Prostate gland (tissue), 2 donors: ENCODE measurements around the gene TVP23C.

ENCODE experiments used
- POLR2A ChIP-seq: fragments of 450-650 bp; IDR thresholded peaks from one replicate; pipeline ENCODE4 v1.6.1; 2016; ENCODE audit warnings: antibody characterized with exemption, mild to moderate bottlenecking
- POLR2AphosphoS5 ChIP-seq: sonication (generic); formaldehyde crosslinking; IDR thresholded peaks from one replicate; pipeline ENCODE4 v1.6.1; 2017; ENCODE audit warnings: antibody characterized with exemption
- TF ChIP-seq, protein P1 (sequence below), 4 experiments: fragments of 200-600 bp in 2 of 4; fragments of 450-650 bp in 2 of 4; sonication (generic) in 2 of 4; IDR thresholded peaks; 1 replicate in 3 of 4; 2 replicates in 1 of 4; pipeline ENCODE4 v1.5.1; 2016 to 2019; ENCODE audit warnings: antibody characterized with exemption in 4 of 4, mild to moderate bottlenecking in 2 of 4, moderate library complexity in 2 of 4

DNA sequence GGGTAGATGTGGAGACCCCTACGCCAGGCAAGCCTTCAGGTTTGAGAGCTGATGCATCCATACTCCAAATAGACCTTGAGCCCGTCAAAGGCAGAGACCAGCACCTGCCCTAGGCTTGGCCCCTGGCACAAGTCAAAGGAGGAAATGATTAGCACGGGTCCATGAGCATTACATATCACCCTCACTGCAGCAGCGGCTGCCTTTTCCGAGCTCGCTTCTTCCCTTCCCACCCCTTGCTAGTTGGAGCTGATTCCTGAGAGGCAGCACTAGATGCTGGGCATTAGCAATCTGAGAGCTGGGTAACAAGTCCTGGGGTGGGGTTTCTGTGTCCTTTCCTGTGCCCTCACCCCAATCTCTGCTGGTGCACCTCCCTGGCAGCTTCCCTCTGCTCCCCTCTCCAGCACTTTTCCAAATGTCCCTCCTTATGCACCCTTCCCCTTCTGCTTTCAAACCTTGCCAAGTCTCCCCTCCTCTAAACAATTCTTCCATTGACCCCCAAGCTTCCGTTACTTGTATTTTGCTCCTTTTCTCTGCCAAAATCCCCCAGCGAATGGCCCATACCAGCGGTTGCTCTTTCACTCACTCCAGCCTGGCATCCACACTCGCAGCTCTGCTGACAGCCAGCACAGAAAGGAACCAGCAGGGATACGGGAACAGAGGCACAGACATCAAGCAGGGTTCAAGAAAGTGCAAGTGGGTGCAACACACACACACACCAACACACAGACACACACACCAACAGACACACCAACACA lies 98.9 kb downstream of the TVP23C start:
- TF ChIP-seq, protein P1, sequence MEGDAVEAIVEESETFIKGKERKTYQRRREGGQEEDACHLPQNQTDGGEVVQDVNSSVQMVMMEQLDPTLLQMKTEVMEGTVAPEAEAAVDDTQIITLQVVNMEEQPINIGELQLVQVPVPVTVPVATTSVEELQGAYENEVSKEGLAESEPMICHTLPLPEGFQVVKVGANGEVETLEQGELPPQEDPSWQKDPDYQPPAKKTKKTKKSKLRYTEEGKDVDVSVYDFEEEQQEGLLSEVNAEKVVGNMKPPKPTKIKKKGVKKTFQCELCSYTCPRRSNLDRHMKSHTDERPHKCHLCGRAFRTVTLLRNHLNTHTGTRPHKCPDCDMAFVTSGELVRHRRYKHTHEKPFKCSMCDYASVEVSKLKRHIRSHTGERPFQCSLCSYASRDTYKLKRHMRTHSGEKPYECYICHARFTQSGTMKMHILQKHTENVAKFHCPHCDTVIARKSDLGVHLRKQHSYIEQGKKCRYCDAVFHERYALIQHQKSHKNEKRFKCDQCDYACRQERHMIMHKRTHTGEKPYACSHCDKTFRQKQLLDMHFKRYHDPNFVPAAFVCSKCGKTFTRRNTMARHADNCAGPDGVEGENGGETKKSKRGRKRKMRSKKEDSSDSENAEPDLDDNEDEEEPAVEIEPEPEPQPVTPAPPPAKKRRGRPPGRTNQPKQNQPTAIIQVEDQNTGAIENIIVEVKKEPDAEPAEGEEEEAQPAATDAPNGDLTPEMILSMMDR (IDR thresholded peaks at IDR 0.05), result no peak
- TF ChIP-seq POLR2AphosphoS5, result no peak
- TF ChIP-seq POLR2A, result no peak
